NCI-H1417 (cell line): ENCODE data around the gene TSLP.
A peak's percentile ranks its signal among the peaks of the same experiment; 100 is the strongest.

Source experiments
- DNase-seq, 3 experiments: peaks; one replicate each; lab custom pipeline; 2025; lab: John Stamatoyannopoulos, UW

The TSLP gene

GRCh38 chr5:111071413-111071812 lies at the start of gene TSLP:
TSLP (plus strand) TSS chr5:111071713; CDS start chr5:111071891, 178 bp downstream.
- no peak for DNase-seq

- DNase-seq: no peak
Measured at GRCh38 chr5:111022301-111022700, 49.2 kb upstream of the TSLP start.

- no peak for DNase-seq
Measured at GRCh38 chr5:111028865-111029264, 42.6 kb upstream of the TSLP start.

- DNase-seq: peak; percentile 5 to 44 (median 37)
Measured at GRCh38 chr5:111043712-111044506, 27.6 kb upstream of the TSLP start.

GRCh38 chr5:111058064-111058463 lies 13.4 kb upstream of the TSLP start:
- DNase-seq: no peak

GRCh38 chr5:111060169-111060568 lies 11.3 kb upstream of the TSLP start:
- DNase-seq: no peak

GRCh38 chr5:111061618-111062017 lies 9.9 kb upstream of the TSLP start:
- no peak for DNase-seq

GRCh38 chr5:111063709-111064322 lies 7.7 kb upstream of the TSLP start:
- DNase-seq: peak; percentile 3 to 46 (median 22)

GRCh38 chr5:111066261-111066938 lies 5.1 kb upstream of the TSLP start:
- peak in 1 of 3 experiments; percentile 38 for DNase-seq

- DNase-seq: no peak
Measured at GRCh38 chr5:111068213-111068612, 3.3 kb upstream of the TSLP start.

GRCh38 chr5:111069839-111070238 lies 1.7 kb upstream of the TSLP start:
- DNase-seq: no peak

- no peak for DNase-seq
Measured at GRCh38 chr5:111070272-111071134, 1.0 kb upstream of the TSLP start.

- DNase-seq: peak; percentile 32 to 60 (median 48)
Measured at GRCh38 chr5:111072949-111073682, 1.6 kb downstream of the TSLP start.

- DNase-seq: no peak
Measured at GRCh38 chr5:111074244-111074643, 2.7 kb downstream of the TSLP start.

- no peak for DNase-seq
Measured at GRCh38 chr5:111075520-111075919, 4.0 kb downstream of the TSLP start.

- no peak for DNase-seq
Measured at GRCh38 chr5:111076091-111076490, 4.6 kb downstream of the TSLP start.

- no peak for DNase-seq
Measured at GRCh38 chr5:111077678-111078077, 6.2 kb downstream of the TSLP start.

- DNase-seq: no peak
Measured at GRCh38 chr5:111079846-111080245, 8.3 kb downstream of the TSLP start.

GRCh38 chr5:111083323-111083722 lies 11.8 kb downstream of the TSLP start:
- DNase-seq: peak in 2 of 3 experiments; percentile 39 to 84

- DNase-seq: peak; percentile 89 to 94 (median 92)
Measured at GRCh38 chr5:111092062-111092853, 20.7 kb downstream of the TSLP start, which contains the start of gene WDR36. WDR36 (plus strand) TSS chr5:111092348; CDS start chr5:111092457, 109 bp downstream.
